A673 (cell line): ENCODE measurements around the gene SLC43A3. TPM values are rescaled to one million over a fixed set of nuclear protein-coding genes. Genes with fewer than 3 reads are reported as not detected.

Experiments
- BruUV-seq: library from RNA; stranded (reverse); fragments of 400-500 nt; replicated peaks from 2 replicates; lab custom pipeline; 2021; lab: Mats Ljungman, UMichigan
- CTCF ChIA-PET: fragments of 300-600 bp; sonication (Branson Sonifier 250); formaldehyde crosslinking; loops from one replicate; lab custom pipeline; 2022; ENCODE audit warnings: antibody characterized with exemption; lab: Charles Lee
- POLR2A ChIA-PET: fragments of 300-600 bp; sonication (Branson Sonifier 250); formaldehyde crosslinking; loops from one replicate; lab custom pipeline; 2022; ENCODE audit warnings: antibody characterized with exemption; ENCODE audit not compliant: low non-redundant PET; lab: Charles Lee
- DNase-seq: peaks from one replicate; pipeline ENCODE4 v3.0.0-alpha.2; 2015; ENCODE audit warnings: low spot score
- H3K27ac ChIP-seq: fragments of 200-600 bp; sonication (generic); 2 replicates; pipeline ENCODE4 v1.5.1; 2016; ENCODE audit warnings: mixed run types, low read depth, mild to moderate bottlenecking, mixed read lengths, antibody characterized with exemption, low read length; ENCODE audit not compliant: poor library complexity, severe bottlenecking
- H3K27me3 ChIP-seq: fragments of 200-600 bp; sonication (generic); replicated peaks from 2 replicates; pipeline ENCODE4 v1.6.1; 2017; ENCODE audit warnings: mixed run types, low read depth, mild to moderate bottlenecking, mixed read lengths, antibody characterized with exemption, low read length; ENCODE audit not compliant: insufficient read depth, poor library complexity
- H3K36me3 ChIP-seq: fragments of 200-600 bp; sonication (generic); 2 replicates; pipeline ENCODE4 v1.6.1; 2016; ENCODE audit warnings: mixed run types, mild to moderate bottlenecking, mixed read lengths, antibody characterized with exemption, low read length; ENCODE audit not compliant: insufficient read depth, poor library complexity, severe bottlenecking
- H3K4me1 ChIP-seq: fragments of 200-600 bp; sonication (generic); 2 replicates; pipeline ENCODE4 v1.6.1; 2017; ENCODE audit warnings: mixed run types, mild to moderate bottlenecking, mixed read lengths, antibody characterized with exemption, low read length; ENCODE audit not compliant: insufficient read depth, poor library complexity, severe bottlenecking
- H3K4me3 ChIP-seq: fragments of 200-600 bp; sonication (generic); 2 replicates; pipeline ENCODE4 v1.5.1; 2016; ENCODE audit warnings: low read depth, mixed run types, mild to moderate bottlenecking, mixed read lengths, low read length; ENCODE audit not compliant: poor library complexity, severe bottlenecking
- H3K9me3 ChIP-seq: fragments of 200-600 bp; sonication (generic); 2 replicates; pipeline ENCODE4 v1.6.1; 2016; ENCODE audit warnings: mixed run types, low read depth, mild to moderate bottlenecking, mixed read lengths, antibody characterized with exemption, low read length; ENCODE audit not compliant: poor library complexity, severe bottlenecking
- CTCF ChIP-seq: fragments of 300-800, 200-600 bp; sonication (generic); conservative IDR thresholded peaks from 2 replicates; pipeline ENCODE4 v1.5.1; 2017; ENCODE audit warnings: low read depth, mild to moderate bottlenecking, antibody characterized with exemption, low read length, moderate library complexity, mixed read lengths
- EZH2 ChIP-seq: fragments of 200-600 bp; sonication (generic); IDR thresholded peaks from 2 replicates; pipeline ENCODE4 v1.6.1; 2017; ENCODE audit warnings: borderline replicate concordance, low read depth, mild to moderate bottlenecking, mixed read lengths, antibody characterized with exemption, low read length; ENCODE audit not compliant: poor library complexity, severe bottlenecking
- intact Hi-C: fragments of 100-400 bp; cut with micrococcal nuclease; formaldehyde crosslinking; loops from one replicate; pipeline ENCODE4 v1.10.0; 2022; ENCODE audit not compliant: unreplicated experiment
- total RNA-seq: library from RNA; stranded (reverse); gene quantifications from 2 replicates; pipeline ENCODE4 v1.2.3, GENCODE V29; 2021

The SLC43A3 gene
- total RNA-seq, 1 experiment from 2014 or later: 142 TPM

DNA sequence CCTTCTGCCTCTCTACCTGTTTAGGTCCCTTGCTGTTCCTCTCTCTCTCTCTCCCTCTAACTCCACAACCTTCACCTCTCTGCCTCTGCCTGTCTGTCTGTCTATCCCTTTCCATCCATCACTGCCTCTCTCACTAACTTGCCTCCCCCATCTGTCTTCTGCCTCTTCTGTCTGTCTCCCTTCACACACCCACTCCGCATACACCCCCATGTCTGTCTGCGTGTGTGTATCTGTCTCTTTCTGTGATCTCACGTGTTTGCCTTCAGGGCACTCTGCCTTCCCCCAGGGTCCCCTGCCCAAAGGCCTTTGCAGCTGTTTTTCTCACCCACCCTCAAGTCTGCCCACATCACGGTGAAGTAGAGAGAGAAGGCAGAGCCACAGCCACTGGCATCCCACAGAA, 41.4 kb upstream of the SLC43A3 start:
- CTCF ChIA-PET: no interaction called here
- intact Hi-C loops: no loop called here
- no peaks in the 10 kb centered on the region for H3K36me3 ChIP-seq
- H3K9me3 ChIP-seq: no peaks in the 10 kb centered on the region
- no TSS peak for BruUV-seq
- DNase-seq: no peak
- no peak overlapping the region for H3K4me3 ChIP-seq
- H3K27ac ChIP-seq: no peak overlapping the region
- no peaks in the 10 kb centered on the region for H3K27me3 ChIP-seq
- POLR2A ChIA-PET: no interaction called here
- H3K4me1 ChIP-seq: peaks cover under 1% of the 10 kb centered on the region
- TF ChIP-seq EZH2 (no peak), CTCF (no peak)

DNA sequence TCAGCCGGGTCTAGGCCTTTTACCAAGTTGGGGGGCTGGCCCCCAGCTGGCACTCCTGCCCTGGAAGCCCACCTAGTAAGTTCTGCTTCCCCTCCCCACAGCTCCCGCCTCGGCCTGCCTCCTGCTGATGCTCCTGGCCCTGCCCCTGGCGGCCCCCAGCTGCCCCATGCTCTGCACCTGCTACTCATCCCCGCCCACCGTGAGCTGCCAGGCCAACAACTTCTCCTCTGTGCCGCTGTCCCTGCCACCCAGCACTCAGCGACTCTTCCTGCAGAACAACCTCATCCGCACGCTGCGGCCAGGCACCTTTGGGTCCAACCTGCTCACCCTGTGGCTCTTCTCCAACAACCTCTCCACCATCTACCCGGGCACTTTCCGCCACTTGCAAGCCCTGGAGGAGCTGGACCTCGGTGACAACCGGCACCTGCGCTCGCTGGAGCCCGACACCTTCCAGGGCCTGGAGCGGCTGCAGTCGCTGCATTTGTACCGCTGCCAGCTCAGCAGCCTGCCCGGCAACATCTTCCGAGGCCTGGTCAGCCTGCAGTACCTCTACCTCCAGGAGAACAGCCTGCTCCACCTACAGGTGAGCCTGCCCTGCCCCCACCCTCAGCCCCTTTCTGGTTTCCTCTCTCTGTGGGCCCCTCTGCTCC, 40.7 kb upstream of the SLC43A3 start:
- BruUV-seq: no TSS peak
- Histone ChIP-seq H3K4me3 (no peak overlapping the region), H3K9me3 (no peaks in the 10 kb centered on the region), H3K27ac (no peak overlapping the region), H3K27me3 (no peaks in the 10 kb centered on the region), H3K36me3 (no peaks in the 10 kb centered on the region), H3K4me1 (no peaks in the 10 kb centered on the region)
- intact Hi-C loops: no loop called here
- CTCF ChIA-PET: interaction anchor here (0.6 kb wide), 1 partner anchor 65 kb away, joined by 4 read pairs; no protein-coding TSS in a partner anchor
- DNase-seq: no peak
- POLR2A ChIA-PET: no interaction called here
- TF ChIP-seq CTCF (no peak), EZH2 (no peak)

GRCh38 chr11:57466680-57467079, 39.8 kb upstream of the SLC43A3 start:
- BruUV-seq: no TSS peak

More at GRCh38 chr11:57466680-57467079, 39.8 kb upstream of the SLC43A3 start:
- H3K27ac ChIP-seq: no peak overlapping the region
- H3K4me3 ChIP-seq: no peak overlapping the region
- H3K27me3 ChIP-seq: no peaks in the 10 kb centered on the region
- no peak for TF ChIP-seq CTCF
- TF ChIP-seq EZH2: no peak
- no peaks in the 10 kb centered on the region for H3K36me3 ChIP-seq
- DNase-seq: no peak
- H3K9me3 ChIP-seq: no peaks in the 10 kb centered on the region
- POLR2A ChIA-PET: no interaction called here
- intact Hi-C loops: no loop called here
- CTCF ChIA-PET: no interaction called here
- no peaks in the 10 kb centered on the region for H3K4me1 ChIP-seq
